Measurements from ENCODE around the gene ZDHHC7.

- TF ChIP-seq POLR2A (IDR thresholded peaks at IDR 0.05; ENCODE audit: low read length) (no peak), GATA1 (IDR thresholded peaks at IDR 0.05; ENCODE audit: low read depth, low read length) (no peak)
These were observed 8.4 kb upstream of the ZDHHC7 start for GRCh38 chr16:85019659-85020245.

All from erythroblast (primary cell).